IMR-90 (cell line): ENCODE data around the gene NPHP4. TPM values are rescaled to one million over a fixed set of nuclear protein-coding genes. Genes with fewer than 3 reads are reported as not detected.
A peak's percentile ranks its signal among the peaks of the same experiment; 100 is the strongest.

Experiments
- ATAC-seq: fragments of 200-7000 bp; cut with Tn5 transposase; 2 replicates; pipeline ENCODE4 v1.9.1; 2020; ENCODE audit warnings: low read depth, mild to moderate bottlenecking, moderate library complexity
- BruUV-seq: library from RNA; stranded (reverse); fragments of 400-500 nt; replicated peaks from 2 replicates; lab custom pipeline; 2021; lab: Mats Ljungman, UMichigan
- CTCF ChIA-PET: fragments of 300-600 bp; formaldehyde crosslinking; extraction: SDS; loops from one replicate; lab custom pipeline; 2021; ENCODE audit warnings: antibody characterized with exemption; lab: Yijun Ruan, JAX
- POLR2A ChIA-PET: fragments of 300-600 bp; sonication (Branson Sonifier 250); formaldehyde crosslinking; loops from one replicate; lab custom pipeline; 2022; ENCODE audit warnings: antibody characterized with exemption; ENCODE audit not compliant: unreplicated experiment; lab: Charles Lee
- DNase-seq: peaks from one replicate; pipeline ENCODE4 v3.0.0; 2013
- H2AFZ ChIP-seq: replicated peaks from 2 replicates; pipeline ENCODE3; 2013; ENCODE audit warnings: low read length, mild to moderate bottlenecking; ENCODE audit not compliant: poor library complexity
- H2AK5ac ChIP-seq: 2 replicates; pipeline ENCODE4 v1.6.1; 2013; ENCODE audit warnings: low read depth, low read length, inconsistent platforms
- H2AK9ac ChIP-seq: replicated peaks from 2 replicates; pipeline ENCODE3; 2013; ENCODE audit warnings: mild to moderate bottlenecking, low read depth, low read length, moderate library complexity; ENCODE audit not compliant: poor library complexity
- H2BK120ac ChIP-seq: 2 replicates; pipeline ENCODE4 v1.6.1; 2013; ENCODE audit warnings: low read depth, low read length, inconsistent platforms
- H2BK15ac ChIP-seq: 3 replicates; pipeline ENCODE4 v1.6.1; 2013; ENCODE audit warnings: low read depth, low read length, inconsistent platforms
- H2BK20ac ChIP-seq: 2 replicates; pipeline ENCODE4 v1.6.1; 2013; ENCODE audit warnings: low read depth, mild to moderate bottlenecking, inconsistent platforms, low read length, moderate library complexity
- H2BK5ac ChIP-seq: 2 replicates; pipeline ENCODE4 v1.6.1; 2013; ENCODE audit warnings: mild to moderate bottlenecking, low read depth, low read length, inconsistent platforms; ENCODE audit not compliant: poor library complexity, severe bottlenecking
- H3K14ac ChIP-seq: replicated peaks from 2 replicates; pipeline ENCODE4 v1.6.1; 2013; ENCODE audit warnings: low read depth, low read length, inconsistent platforms
- H3K18ac ChIP-seq: 2 replicates; pipeline ENCODE4 v1.6.1; 2013; ENCODE audit warnings: low read depth, low read length, control low read depth
- H3K23ac ChIP-seq: 2 replicates; pipeline ENCODE4 v1.6.1; 2013; ENCODE audit warnings: low read depth, low read length, inconsistent platforms
- H3K27ac ChIP-seq: 2 replicates; pipeline ENCODE4 v1.5.1; 2013; ENCODE audit warnings: mild to moderate bottlenecking, control low read depth, low read length; ENCODE audit not compliant: insufficient read depth
- H3K27me3 ChIP-seq: 2 replicates; pipeline ENCODE4 v1.6.1; 2013; ENCODE audit warnings: low read length; ENCODE audit not compliant: control insufficient read depth, insufficient read depth
- H3K36me3 ChIP-seq: 2 replicates; pipeline ENCODE4 v1.6.1; 2013; ENCODE audit warnings: low read length, mixed read lengths; ENCODE audit not compliant: control insufficient read depth, insufficient read depth
- H3K4ac ChIP-seq: 2 replicates; pipeline ENCODE4 v1.6.1; 2013; ENCODE audit warnings: low read depth, low read length, inconsistent platforms
- H3K4me1 ChIP-seq: 2 replicates; pipeline ENCODE4 v1.6.1; 2013; ENCODE audit warnings: low read length, mixed read lengths; ENCODE audit not compliant: control insufficient read depth, insufficient read depth
- H3K4me2 ChIP-seq: 2 replicates; pipeline ENCODE4 v1.6.1; 2013; ENCODE audit warnings: low read depth, mild to moderate bottlenecking, control low read depth, low read length, moderate library complexity
- H3K4me3 ChIP-seq: 2 replicates; pipeline ENCODE4 v1.5.1; 2013; ENCODE audit warnings: low read depth, mild to moderate bottlenecking, control low read depth, low read length, moderate library complexity; ENCODE audit not compliant: insufficient read depth
- H3K56ac ChIP-seq: 2 replicates; pipeline ENCODE4 v1.6.1; 2013; ENCODE audit warnings: low read length, inconsistent platforms; ENCODE audit not compliant: insufficient read depth; ENCODE audit errors: extremely low read depth
- H3K79me1 ChIP-seq, 2 experiments: 2 replicates each; pipeline ENCODE4 v1.6.1; 2013; ENCODE audit warnings: low read length in 2 of 2, inconsistent platforms in 1 of 2, low read depth in 1 of 2
- H3K9ac ChIP-seq: 2 replicates; pipeline ENCODE4 v1.6.1; 2013; ENCODE audit warnings: low read depth, low read length, control low read depth
- H3K9me1 ChIP-seq: 2 replicates; pipeline ENCODE4 v1.6.1; 2013; ENCODE audit warnings: low read length, inconsistent platforms; ENCODE audit not compliant: insufficient read depth
- H3K9me3 ChIP-seq: 2 replicates; pipeline ENCODE4 v1.6.1; 2013; ENCODE audit warnings: low read length; ENCODE audit not compliant: control insufficient read depth, insufficient read depth
- H4K20me1 ChIP-seq: 2 replicates; pipeline ENCODE4 v1.6.1; 2013; ENCODE audit warnings: low read length, inconsistent platforms; ENCODE audit not compliant: insufficient read depth
- H4K5ac ChIP-seq: 2 replicates; pipeline ENCODE4 v1.6.1; 2013; ENCODE audit warnings: mild to moderate bottlenecking, low read depth, low read length, control low read depth
- H4K8ac ChIP-seq, 2 experiments: 2 replicates each; pipeline ENCODE4 v1.6.1; 2013; ENCODE audit warnings: low read depth in 2 of 2, low read length in 2 of 2, control low read depth in 1 of 2, inconsistent platforms in 1 of 2
- H4K91ac ChIP-seq: 2 replicates; pipeline ENCODE4 v1.6.1; 2013; ENCODE audit warnings: low read depth, low read length, inconsistent platforms; ENCODE audit not compliant: insufficient read depth
- NFE2L2 ChIP-seq: fragments of 150-350 bp; IDR thresholded peaks from 2 replicates; pipeline ENCODE4 v1.6.1; 2016; ENCODE audit warnings: low read depth, mild to moderate bottlenecking, low read length
- RCOR1 ChIP-seq: IDR thresholded peaks from 2 replicates; pipeline ENCODE4 v1.6.1; 2012; ENCODE audit warnings: mild to moderate bottlenecking, low read length, improper control_type of control experiment; ENCODE audit not compliant: insufficient replicate concordance
- WGBS, 2 experiments: methylation state at CpG; one replicate each; pipeline versions ENCODE4 v1.1.5 to v1.1.7; 2013; ENCODE audit warnings: missing lambda C conversion rate in 2 of 2; ENCODE audit not compliant: insufficient read length in 1 of 2; ENCODE audit errors: extremely low coverage in 2 of 2; 5-methylcytosine and 5-hydroxymethylcytosine counted together
- dilution Hi-C: fragments of 300-500 bp; cut with HindIII; formaldehyde crosslinking; loops from one replicate; pipeline ENCODE4 v1.14.3; 2018; ENCODE audit warnings: low sequenced_read_pairs; ENCODE audit not compliant: unreplicated experiment
- in situ Hi-C: fragments of 300-500 bp; cut with MboI; formaldehyde crosslinking; loops from 3 replicates; pipeline ENCODE4 v1.14.3; 2019; ENCODE audit warnings: low sequenced_read_pairs, inconsistent platforms, mixed read lengths
- intact Hi-C: fragments of 100-400 bp; cut with micrococcal nuclease; formaldehyde crosslinking; loops from 2 replicates; pipeline ENCODE4 v1.10.0; 2022
- polyA plus RNA-seq, 3 experiments: library from polyadenylated mRNA; depleted of rRNA; stranded (reverse); fragments of >200 nt; gene quantifications; 2 replicates each; pipeline ENCODE4 v1.2.3, GENCODE V29; 2012; ENCODE audit warnings: low replicate concordance in 1 of 3
- total RNA-seq: library from RNA; depleted of rRNA; stranded (reverse); fragments of >200 nt; gene quantifications from 2 replicates; pipeline ENCODE4 v1.2.3, GENCODE V29; 2012

NPHP4 gene
- total and polyA plus RNA-seq, 2 of the 4 experiments (the other 2 are of a cell fraction) = 2.0 to 5.5 TPM

GRCh38 chr1:5993556-5994491 is 1.6 kb upstream of the NPHP4 start:
- no peak overlapping the region for H3K27ac ChIP-seq
- H3K4me1 ChIP-seq = peaks cover 10% of the 10 kb centered on the region
- H4K91ac ChIP-seq = no peak overlapping the region
- no peaks in the 10 kb centered on the region for H3K27me3 ChIP-seq
- no peak overlapping the region for H4K5ac ChIP-seq
- peak overlapping the region; percentile 100 for H2AFZ ChIP-seq
- no peaks in the 10 kb centered on the region for H3K9me1 ChIP-seq
- H3K23ac ChIP-seq = peak overlapping the region; percentile 49; the same call in 1 of the 2 replicates
- dilution Hi-C loops (no loop called here), in situ Hi-C loops (no loop called here), intact Hi-C loops (no loop called here)
- WGBS, 2 experiments = 56% methylated on average over 17 of the region's 29 CpGs; no CpG with 5 or more reads in 1 of the 2 experiments
- no peaks in the 10 kb centered on the region for H3K36me3 ChIP-seq
- no peak overlapping the region for H3K18ac ChIP-seq
- TF ChIP-seq RCOR1 (no peak), NFE2L2 (peak; percentile 57; the same call in 1 of the 2 replicates)
- H2AK9ac ChIP-seq = peak overlapping the region; percentile 78
- H2BK5ac ChIP-seq = no peak overlapping the region
- ChIA-PET CTCF (interaction anchor here (1.1 kb wide), 2 partner anchors 9 to 10 kb away, joined by 3 read pairs; no protein-coding TSS in a partner anchor), POLR2A (no interaction called here)
- H2BK120ac ChIP-seq = no peak overlapping the region
- no peak overlapping the region for H3K14ac ChIP-seq
- peaks cover 8 to 9% of the 10 kb centered on the region in 2 experiments; a peak in 2 of 4 replicates for H3K79me1 ChIP-seq
- no peak overlapping the region for H2BK20ac ChIP-seq
- H3K9ac ChIP-seq = peak overlapping the region; percentile 51; the same call in 1 of the 2 replicates
- H2AK5ac ChIP-seq = no peak overlapping the region
- no peaks in the 10 kb centered on the region for H4K20me1 ChIP-seq
- H3K56ac ChIP-seq = no peak overlapping the region
- peak overlapping the region in 1 of 2 experiments; percentile 33; a peak in 1 of 4 replicates for H4K8ac ChIP-seq
- peak overlapping the region; percentile 96 for H3K4me2 ChIP-seq
- H3K9me3 ChIP-seq = no peaks in the 10 kb centered on the region
- no peak for DNase-seq
- no peak for ATAC-seq
- no peak overlapping the region for H2BK15ac ChIP-seq
- BruUV-seq = no TSS peak
- no peak overlapping the region for H3K4ac ChIP-seq
- H3K4me3 ChIP-seq = peak overlapping the region; percentile 51
